Fibroblast of villous mesenchyme (primary cell): ENCODE measurements around the gene GDF11. TPM values are rescaled to one million over a fixed set of nuclear protein-coding genes. Genes with fewer than 3 reads are reported as not detected.

ENCODE experiments used
- DNase-seq: peaks from one replicate; pipeline ENCODE4 v3.0.0-alpha.2; 2010; ENCODE audit warnings: low read depth
- H3K4me3 ChIP-seq: 2 replicates; pipeline ENCODE4 v1.5.1; 2011; ENCODE audit warnings: low read depth, mild to moderate bottlenecking, low read length
- total RNA-seq: library from RNA; depleted of rRNA; stranded (reverse); fragments of >200 nt; gene quantifications from 2 replicates; pipeline ENCODE4 v1.2.3, GENCODE V29; 2012
- TF ChIP-seq, protein P1 (sequence below): IDR thresholded peaks from 2 replicates; pipeline ENCODE4 v1.5.1; 2012; ENCODE audit warnings: low read depth, mild to moderate bottlenecking, low read length; ENCODE audit not compliant: insufficient read depth

Gene GDF11
- total RNA-seq, 1 donor = 6.5 TPM

DNA sequence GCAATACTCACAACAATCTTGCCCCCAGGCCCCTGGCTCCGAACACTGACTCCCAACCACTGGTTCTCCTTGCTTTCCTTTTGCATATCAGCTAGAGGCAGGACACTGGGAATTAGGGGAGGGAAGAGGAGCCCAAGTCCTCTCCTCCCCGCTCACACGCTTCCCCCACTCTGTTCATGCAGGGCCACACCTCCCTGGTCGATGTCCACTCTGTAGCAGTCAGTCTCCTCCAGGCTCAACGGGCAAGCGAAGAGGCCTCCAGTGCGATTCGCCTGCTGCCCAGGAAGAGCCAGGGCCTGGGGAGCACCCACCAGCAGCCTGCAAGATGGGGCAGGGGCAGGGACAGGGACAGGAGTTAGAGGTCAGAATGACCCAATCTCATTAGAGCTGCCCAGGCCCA is 40.1 kb upstream of the GDF11 start:
- DNase-seq = no peak
- TF ChIP-seq, protein P1, sequence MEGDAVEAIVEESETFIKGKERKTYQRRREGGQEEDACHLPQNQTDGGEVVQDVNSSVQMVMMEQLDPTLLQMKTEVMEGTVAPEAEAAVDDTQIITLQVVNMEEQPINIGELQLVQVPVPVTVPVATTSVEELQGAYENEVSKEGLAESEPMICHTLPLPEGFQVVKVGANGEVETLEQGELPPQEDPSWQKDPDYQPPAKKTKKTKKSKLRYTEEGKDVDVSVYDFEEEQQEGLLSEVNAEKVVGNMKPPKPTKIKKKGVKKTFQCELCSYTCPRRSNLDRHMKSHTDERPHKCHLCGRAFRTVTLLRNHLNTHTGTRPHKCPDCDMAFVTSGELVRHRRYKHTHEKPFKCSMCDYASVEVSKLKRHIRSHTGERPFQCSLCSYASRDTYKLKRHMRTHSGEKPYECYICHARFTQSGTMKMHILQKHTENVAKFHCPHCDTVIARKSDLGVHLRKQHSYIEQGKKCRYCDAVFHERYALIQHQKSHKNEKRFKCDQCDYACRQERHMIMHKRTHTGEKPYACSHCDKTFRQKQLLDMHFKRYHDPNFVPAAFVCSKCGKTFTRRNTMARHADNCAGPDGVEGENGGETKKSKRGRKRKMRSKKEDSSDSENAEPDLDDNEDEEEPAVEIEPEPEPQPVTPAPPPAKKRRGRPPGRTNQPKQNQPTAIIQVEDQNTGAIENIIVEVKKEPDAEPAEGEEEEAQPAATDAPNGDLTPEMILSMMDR = no peak
- no peak overlapping the region for H3K4me3 ChIP-seq

DNA sequence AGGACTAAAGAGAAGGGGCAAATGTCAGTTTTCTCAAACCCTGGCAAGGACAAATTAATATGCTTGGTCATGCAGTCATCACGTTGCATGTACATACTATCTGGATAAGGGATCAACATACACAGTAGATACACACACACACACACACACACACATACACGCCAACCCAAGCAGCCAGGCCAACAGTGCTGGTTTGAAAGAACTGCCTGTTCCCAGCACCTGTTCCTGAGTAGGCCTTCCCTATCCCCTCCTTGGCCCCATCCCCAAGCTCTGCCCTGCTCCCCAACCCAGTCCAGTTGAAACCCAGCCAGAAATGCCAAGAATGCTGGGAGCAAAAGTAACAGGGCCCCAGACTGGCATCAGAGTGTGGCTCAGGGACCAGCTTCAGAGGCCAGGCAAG is 39.6 kb upstream of the GDF11 start:
- no peak for DNase-seq
- H3K4me3 ChIP-seq = no peak overlapping the region
- TF ChIP-seq, protein P1 = no peak

DNA sequence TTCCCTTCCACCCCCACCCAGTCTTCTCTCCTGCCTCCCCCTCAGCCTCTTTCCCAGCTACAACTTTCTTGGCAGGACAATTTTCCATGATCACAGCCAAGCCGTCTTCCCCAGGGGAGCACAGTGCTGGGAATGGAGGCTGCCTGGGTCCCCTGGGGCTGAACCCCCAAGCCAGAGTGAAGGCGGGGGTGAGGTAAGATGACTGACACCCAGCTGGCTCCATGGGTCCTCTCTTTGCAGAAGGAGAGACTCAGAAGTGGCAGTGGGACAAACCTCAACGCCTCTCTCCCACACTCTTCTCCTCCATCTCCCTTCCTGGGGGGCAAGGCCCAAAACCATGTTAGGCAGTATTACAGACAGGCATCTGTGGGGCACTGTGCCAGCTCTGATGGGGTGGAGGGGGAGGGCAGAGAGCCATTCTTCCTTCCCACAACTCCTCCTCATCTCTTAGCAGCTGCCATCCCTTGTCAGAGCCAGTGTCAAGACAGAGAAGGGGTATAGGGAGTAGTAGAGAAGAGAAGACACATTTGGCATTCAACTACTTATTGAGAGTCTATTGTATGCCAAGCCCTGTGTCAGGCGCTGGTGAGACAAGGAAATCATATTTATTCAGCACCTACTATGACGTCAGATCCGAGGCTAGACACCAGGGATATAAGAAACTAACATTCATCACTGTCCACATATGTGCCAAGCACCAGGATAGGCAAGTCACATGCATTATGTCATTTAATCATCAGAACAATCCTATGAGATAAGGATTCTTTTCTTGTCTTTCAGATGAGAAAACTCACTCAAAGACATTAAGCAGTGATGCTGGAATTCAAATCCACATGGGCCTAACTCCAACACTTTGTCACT is 38.8 kb upstream of the GDF11 start:
- no peak overlapping the region for H3K4me3 ChIP-seq
- TF ChIP-seq, protein P1 = no peak
- no peak for DNase-seq

DNA sequence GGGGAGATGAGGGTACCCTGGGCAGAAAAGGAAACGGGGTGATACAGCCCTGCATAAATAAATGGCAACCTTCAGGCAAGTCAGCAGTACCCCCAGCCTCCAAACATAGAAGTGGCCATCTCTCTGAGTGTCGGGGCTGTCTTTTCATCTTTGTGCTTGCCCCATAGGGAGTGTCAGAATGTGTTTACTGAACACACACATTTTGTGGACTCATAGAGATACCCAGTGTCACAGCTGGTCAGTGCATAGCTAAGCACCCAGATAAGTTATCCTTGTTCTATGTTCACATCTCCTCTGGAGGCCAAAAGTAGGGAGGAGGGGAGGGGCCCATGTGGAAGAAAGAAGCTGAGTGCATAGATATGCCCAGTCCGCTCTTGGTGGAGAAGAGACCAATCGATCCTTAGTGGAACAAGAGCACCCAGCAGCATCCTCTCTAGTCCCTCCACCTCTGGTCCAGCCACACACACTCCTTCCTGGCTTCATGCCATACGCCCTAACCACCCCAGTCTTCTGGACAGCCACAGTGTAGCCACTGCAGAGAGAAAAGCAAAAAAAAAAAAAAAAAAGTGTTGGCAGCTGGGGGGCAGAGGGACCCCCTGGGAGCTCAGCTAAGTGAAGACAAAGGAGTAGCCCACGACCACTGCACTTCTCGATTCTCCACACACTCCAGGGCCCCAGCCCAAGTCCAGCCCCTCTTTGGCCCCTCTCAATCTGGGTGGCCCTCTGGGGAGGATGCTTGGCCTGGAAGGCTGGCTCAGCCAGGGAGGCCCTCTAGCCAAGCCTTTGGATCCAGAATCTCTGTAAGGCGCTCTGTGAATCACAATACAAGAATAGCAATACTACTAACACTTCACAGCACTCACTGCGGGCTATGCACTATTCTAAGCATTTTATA is 37.9 kb upstream of the GDF11 start:
- TF ChIP-seq, protein P1 = no peak
- DNase-seq = no peak
- no peak overlapping the region for H3K4me3 ChIP-seq

DNA sequence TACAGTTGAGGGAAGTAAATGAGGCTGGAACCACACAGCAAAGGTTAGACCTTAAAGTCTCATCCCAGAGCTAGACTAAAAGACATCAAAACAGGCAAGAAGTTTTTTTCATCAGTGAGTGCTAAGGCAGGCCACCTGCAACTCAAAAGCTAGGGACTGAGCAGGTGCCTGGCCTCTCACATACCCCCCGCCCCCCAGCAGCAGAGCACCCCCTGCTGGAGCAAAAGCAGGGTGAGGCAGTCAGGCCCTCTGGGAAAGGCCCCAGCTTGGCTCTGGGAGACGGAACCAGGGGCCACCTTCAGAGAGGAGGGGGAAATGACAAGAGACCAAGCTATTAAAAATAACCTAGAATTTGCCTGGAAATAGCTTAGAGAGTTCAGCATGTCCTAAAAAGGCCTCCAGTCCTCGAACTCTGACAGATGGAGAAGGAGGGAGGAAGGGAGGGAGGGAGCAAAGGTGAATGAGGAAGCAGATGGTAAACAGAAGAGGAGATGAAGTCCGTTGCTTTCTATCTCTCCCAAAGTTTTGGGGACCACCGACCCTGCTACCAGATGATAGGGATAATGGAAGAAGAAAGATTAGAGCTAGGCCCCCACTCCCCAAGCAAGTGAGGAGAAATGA is 37.0 kb upstream of the GDF11 start:
- DNase-seq = no peak
- TF ChIP-seq, protein P1 = peak; percentile 19
- H3K4me3 ChIP-seq = no peak overlapping the region

DNA sequence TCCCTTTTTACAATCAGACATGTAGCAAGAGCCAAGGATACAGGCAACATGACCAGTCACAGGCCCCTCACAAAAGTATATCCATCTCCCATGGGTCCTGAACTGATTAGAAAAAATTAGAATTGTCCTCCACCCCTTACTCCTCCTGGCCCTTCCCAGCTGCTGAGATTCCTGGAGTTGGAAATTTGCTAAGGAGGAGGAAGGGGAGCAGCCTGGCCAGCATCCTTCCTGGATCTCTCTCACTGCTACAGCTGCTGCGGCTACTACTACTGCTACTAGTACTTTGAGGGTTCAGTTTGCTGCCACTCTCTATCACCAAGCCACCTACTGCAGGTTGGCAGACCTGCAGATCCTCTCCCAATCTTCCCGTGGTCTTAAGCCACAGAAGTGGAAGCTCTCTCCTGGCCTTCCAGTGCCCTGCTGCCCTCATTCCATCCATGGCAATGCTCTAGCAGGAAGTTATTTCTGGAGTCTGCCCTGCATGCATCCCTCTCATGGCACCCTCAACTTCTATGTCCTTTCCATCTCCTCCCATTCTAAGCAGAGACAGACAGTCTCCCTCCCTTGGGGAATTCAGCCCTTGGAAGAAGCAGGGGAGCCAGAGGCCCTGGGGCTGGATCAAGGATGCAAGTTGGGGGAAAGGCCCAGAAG is 36.2 kb upstream of the GDF11 start:
- TF ChIP-seq, protein P1 = no peak
- H3K4me3 ChIP-seq = no peak overlapping the region
- DNase-seq = no peak
